Loucy (cell line): ENCODE results near the gene RHEB.

ENCODE experiments used
- H2AFZ ChIP-seq: fragments of 200-600 bp; sonication (generic); 2 replicates; pipeline ENCODE4 v1.6.0; 2016; ENCODE audit warnings: antibody characterized with exemption, mild to moderate bottlenecking, low read length, moderate library complexity
- H3F3A ChIP-seq: fragments of 200-600 bp; 2 replicates; pipeline ENCODE4 v1.6.0; 2016; ENCODE audit warnings: antibody characterized with exemption, low read depth, mild to moderate bottlenecking
- H3K27me3 ChIP-seq: fragments of 200-600 bp; sonication (generic); 2 replicates; pipeline ENCODE4 v1.6.1; 2014; ENCODE audit warnings: low read length, mild to moderate bottlenecking; ENCODE audit not compliant: insufficient read depth, poor library complexity, severe bottlenecking
- H3K36me3 ChIP-seq: fragments of 200-600 bp; sonication (generic); 2 replicates; pipeline ENCODE4 v1.6.1; 2016; ENCODE audit warnings: low read length; ENCODE audit not compliant: insufficient read depth
- H3K4me1 ChIP-seq: fragments of 200-600 bp; sonication (generic); 2 replicates; pipeline ENCODE4 v1.5.1; 2014; ENCODE audit warnings: low read length, mild to moderate bottlenecking; ENCODE audit not compliant: insufficient read depth, poor library complexity, severe bottlenecking
- H3K4me2 ChIP-seq: fragments of 200-600 bp; sonication (generic); 2 replicates; pipeline ENCODE4 v1.6.0; 2014; ENCODE audit warnings: antibody characterized with exemption, low read length, low read depth, mild to moderate bottlenecking; ENCODE audit not compliant: poor library complexity, severe bottlenecking
- H3K4me3 ChIP-seq: fragments of 200-600 bp; sonication (generic); 2 replicates; pipeline ENCODE4 v1.5.1; 2014; ENCODE audit warnings: low read length, mild to moderate bottlenecking, mixed read lengths; ENCODE audit not compliant: poor library complexity, severe bottlenecking
- H3K79me2 ChIP-seq: fragments of 200-600 bp; sonication (generic); 2 replicates; pipeline ENCODE4 v1.6.1; 2014; ENCODE audit warnings: low read length; ENCODE audit not compliant: insufficient read depth
- H3K9ac ChIP-seq: fragments of 200-600 bp; sonication (generic); 2 replicates; pipeline ENCODE4 v1.6.0; 2014; ENCODE audit warnings: mild to moderate bottlenecking, low read depth, low read length, moderate library complexity; ENCODE audit not compliant: poor library complexity, severe bottlenecking
- H3K9me2 ChIP-seq: fragments of 200-600 bp; sonication (generic); replicated peaks from 2 replicates; pipeline ENCODE4 v1.6.1; 2016; ENCODE audit warnings: low read depth, low read length, mixed read lengths
- H3K9me3 ChIP-seq: fragments of 200-600 bp; sonication (generic); 2 replicates; pipeline ENCODE4 v1.6.1; 2014; ENCODE audit warnings: mild to moderate bottlenecking, antibody characterized with exemption, low read length, low read depth; ENCODE audit not compliant: insufficient read depth
- H4K20me1 ChIP-seq: fragments of 200-600 bp; sonication (generic); 2 replicates; pipeline ENCODE4 v1.6.0; 2014; ENCODE audit warnings: antibody characterized with exemption, low read length, mild to moderate bottlenecking; ENCODE audit not compliant: insufficient read depth, poor library complexity, severe bottlenecking
- CTCF ChIP-seq: fragments of 200-600 bp; sonication (generic); conservative IDR thresholded peaks from 2 replicates; pipeline ENCODE4 v1.5.1; 2014; ENCODE audit warnings: mild to moderate bottlenecking, antibody characterized with exemption, low read length
- EZH2phosphoT487 ChIP-seq: fragments of 200-600 bp; IDR thresholded peaks from 2 replicates; pipeline ENCODE4 v1.6.1; 2018; ENCODE audit warnings: antibody characterized with exemption, mild to moderate bottlenecking, moderate library complexity, borderline replicate concordance

The RHEB gene

GRCh38 chr7:151468217-151469018, 51.3 kb downstream of the RHEB start:
- TF ChIP-seq CTCF (no peak), EZH2phosphoT487 (no peak)
- H3K79me2 ChIP-seq, result peaks cover 17% of the 10 kb centered on the region; the same call in 1 of the 2 replicates
- no peak overlapping the region for H3K9ac ChIP-seq
- peaks cover 2% of the 10 kb centered on the region for H4K20me1 ChIP-seq
- H2AFZ ChIP-seq, result no peak overlapping the region
- H3K4me2 ChIP-seq, result no peak overlapping the region
- no peaks in the 10 kb centered on the region for H3K27me3 ChIP-seq
- H3K36me3 ChIP-seq, result peaks cover 94% of the 10 kb centered on the region
- no peaks in the 10 kb centered on the region for H3K9me3 ChIP-seq
- H3F3A ChIP-seq, result no peaks in the 10 kb centered on the region
- H3K4me1 ChIP-seq, result no peaks in the 10 kb centered on the region
- H3K9me2 ChIP-seq, result no peaks in the 10 kb centered on the region
- H3K4me3 ChIP-seq, result no peak overlapping the region

GRCh38 chr7:151465169-151465568, 54.5 kb downstream of the RHEB start:
- Histone ChIP-seq H3K4me2 (no peak overlapping the region), H3K9ac (no peak overlapping the region), H3K79me2 (no peaks in the 10 kb centered on the region), H3F3A (no peaks in the 10 kb centered on the region), H3K9me3 (peaks cover 8% of the 10 kb centered on the region; the same call in 1 of the 2 replicates), H3K9me2 (no peaks in the 10 kb centered on the region), H3K4me1 (no peaks in the 10 kb centered on the region), H3K4me3 (no peak overlapping the region), H2AFZ (no peak overlapping the region), H3K36me3 (peaks cover 73% of the 10 kb centered on the region), H4K20me1 (peaks cover 2% of the 10 kb centered on the region), H3K27me3 (no peaks in the 10 kb centered on the region)
- no peak for TF ChIP-seq CTCF
- TF ChIP-seq EZH2phosphoT487, result no peak

- no peaks in the 10 kb centered on the region for H4K20me1 ChIP-seq
- no peaks in the 10 kb centered on the region for H3K27me3 ChIP-seq
- no peak overlapping the region for H3K9ac ChIP-seq
- H3F3A ChIP-seq, result no peaks in the 10 kb centered on the region
- H3K79me2 ChIP-seq, result no peaks in the 10 kb centered on the region
- H3K4me3 ChIP-seq, result no peak overlapping the region
- peaks cover 8% of the 10 kb centered on the region; the same call in 1 of the 2 replicates for H3K9me3 ChIP-seq
- H3K4me1 ChIP-seq, result no peaks in the 10 kb centered on the region
- H2AFZ ChIP-seq, result no peak overlapping the region
- TF ChIP-seq CTCF (no peak), EZH2phosphoT487 (no peak)
- H3K9me2 ChIP-seq, result no peaks in the 10 kb centered on the region
- H3K36me3 ChIP-seq, result peaks cover 46% of the 10 kb centered on the region; the same call in 1 of the 2 replicates
- H3K4me2 ChIP-seq, result no peak overlapping the region
Measured at GRCh38 chr7:151462306-151462779, 57.4 kb downstream of the RHEB start.
